ENCODE results near the gene ASXL2.
"Not testable (repeated sequence)": the region's sequence is repeated elsewhere in the genome, so short reads cannot be mapped to it uniquely, and the experiment has no call there.

The ASXL2 gene

DNA sequence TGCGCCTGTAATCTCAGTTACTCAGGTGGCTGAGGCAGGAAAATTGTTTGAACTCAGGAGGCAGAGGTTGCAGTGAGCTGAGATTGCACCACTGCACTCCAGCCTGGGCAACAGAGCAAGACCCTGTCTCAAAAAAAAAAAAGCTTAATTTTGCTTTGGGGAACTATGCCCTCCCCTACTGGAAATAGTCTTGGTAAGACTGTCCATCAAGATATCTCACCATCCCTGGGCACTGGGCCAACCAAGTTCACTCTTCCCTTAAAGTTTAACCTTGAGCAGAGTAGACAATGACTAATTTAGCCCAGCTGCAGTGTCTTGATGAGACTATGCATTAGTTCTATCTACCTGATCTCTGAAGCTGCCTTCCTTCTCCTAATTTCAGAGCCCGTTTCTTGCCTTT is 44.7 kb downstream of the ASXL2 start:
- DNase-seq (ENCODE audit: low read depth in 2 of 2): peak in 1 of 2 donors; percentile 19

DNA sequence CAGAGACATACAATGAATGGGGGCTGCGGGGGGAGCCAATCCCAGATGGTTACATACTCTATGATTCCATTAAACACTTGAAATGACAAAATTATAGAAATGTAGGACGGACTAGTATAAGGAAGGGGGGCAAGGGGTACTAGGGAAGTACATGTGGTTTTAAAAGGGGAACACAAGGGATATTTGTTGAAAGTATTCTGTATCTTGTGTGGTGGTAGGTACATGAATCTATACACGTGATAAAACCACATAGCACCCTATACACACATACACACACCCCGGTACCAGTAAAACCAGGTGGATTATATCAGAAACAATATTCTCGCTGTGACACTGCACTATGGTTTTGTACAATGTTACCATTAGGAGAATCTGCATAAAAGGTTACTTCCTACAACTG is 45.4 kb downstream of the ASXL2 start:
- no peak for DNase-seq (ENCODE audit: low read depth in 2 of 2)

DNA sequence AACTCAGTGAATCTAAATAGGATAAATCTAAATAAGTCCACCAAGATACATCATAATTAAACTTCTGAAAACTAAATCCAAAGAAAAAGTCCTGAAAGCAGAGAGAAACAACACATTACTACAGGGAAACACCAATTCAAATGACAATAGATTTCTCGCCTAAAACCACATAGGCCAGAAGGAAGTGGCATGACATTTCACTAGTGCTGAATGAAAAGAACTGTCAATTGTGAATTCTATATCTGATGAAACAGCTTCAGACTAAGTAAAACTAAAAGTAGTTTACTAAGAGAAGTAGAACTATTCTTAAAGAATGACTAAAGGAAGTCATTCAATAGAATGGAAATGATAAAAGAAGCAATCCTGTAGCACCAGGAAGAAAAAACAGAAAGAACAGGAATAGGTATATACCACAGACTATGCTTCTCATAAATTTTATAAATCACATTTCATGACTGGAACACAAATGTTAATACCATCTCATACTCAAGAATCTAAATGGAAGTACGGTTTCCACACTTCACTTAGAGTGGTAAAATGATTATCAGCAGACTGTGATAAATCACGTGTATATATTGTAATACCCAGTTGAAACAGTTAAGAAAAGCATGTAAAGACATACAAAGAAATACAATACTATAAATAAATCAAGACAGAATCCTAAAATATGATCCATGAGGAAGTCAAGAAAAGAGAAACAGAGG is 46.4 kb downstream of the ASXL2 start:
- DNase-seq (ENCODE audit: low read depth in 2 of 2): no peak

DNA sequence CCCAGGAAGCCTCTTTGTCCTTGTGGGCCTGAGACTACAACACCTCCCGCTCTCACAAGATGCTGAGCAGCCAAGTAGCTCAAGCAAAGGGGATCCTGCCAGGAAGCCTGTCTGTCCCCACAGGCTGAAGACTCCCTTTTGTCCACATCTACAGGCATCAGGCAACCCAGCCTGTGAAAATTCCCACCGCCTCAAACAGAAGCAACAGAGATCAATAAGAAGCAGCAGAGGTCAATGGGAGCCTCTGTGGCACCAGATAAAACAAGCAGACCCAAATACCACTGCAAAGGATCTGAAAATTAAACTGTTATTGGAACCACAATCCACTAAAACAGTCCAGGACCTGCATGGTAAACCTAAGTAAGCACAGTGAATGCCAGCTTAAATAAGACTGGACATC is 48.5 kb downstream of the ASXL2 start:
- no peak for DNase-seq (ENCODE audit: low read depth in 2 of 2)

DNA sequence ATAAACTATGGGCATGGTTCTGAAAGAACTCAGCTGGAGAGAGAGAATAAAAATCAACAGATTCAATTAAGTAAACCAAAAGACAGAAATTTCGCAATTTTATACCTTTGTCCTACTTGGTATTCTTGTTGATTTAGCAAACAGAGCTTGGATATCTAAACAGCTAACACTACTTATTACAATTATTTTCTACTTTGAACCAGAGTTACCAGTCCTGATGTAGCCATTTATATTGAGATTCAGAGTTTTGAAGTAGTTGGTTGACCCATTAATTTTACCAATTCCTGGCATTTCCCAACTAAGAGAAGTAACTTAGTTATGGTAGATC is 48.9 kb downstream of the ASXL2 start:
- no peak for DNase-seq (ENCODE audit: low read depth in 2 of 2)

DNA sequence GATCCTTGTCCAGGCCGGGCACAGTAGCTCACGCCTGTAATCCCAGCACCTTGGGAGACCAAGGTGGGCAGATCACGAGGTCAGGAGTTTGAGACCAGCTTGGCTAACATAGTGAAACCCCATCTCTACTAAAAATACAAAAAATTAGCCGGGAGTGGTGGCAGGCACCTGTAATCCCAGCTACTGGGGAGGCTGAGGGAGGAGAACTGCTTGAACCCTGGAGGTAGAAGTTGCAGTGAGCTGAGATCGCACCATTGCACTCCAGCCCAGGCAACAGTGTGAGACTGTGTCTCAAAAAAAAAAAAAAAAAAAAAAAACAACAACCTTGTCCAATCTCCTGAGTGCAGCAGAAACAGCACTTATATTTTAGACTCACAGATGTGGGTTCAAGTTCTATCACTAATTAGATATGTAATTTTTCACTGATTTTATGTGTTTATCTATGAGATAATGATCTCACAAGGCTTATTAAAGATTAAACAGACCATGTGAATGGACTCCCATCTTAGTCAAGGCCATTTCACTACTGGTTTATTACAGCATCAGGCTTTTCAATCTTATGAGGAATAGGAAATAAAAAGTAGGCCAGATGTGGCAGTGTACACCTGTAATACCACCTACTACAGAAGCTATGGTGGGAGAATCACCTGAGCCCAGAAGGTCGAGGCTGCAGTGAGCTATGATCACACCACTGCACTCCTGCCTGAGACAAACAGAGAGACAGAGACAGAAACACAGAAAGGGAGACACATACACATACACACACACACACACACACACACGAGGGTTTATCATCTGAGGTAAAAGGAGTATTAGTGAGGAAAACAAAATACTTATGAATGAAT is 49.5 kb downstream of the ASXL2 start:
- DNase-seq (ENCODE audit: low read depth in 2 of 2): not testable (repeated sequence)

DNA sequence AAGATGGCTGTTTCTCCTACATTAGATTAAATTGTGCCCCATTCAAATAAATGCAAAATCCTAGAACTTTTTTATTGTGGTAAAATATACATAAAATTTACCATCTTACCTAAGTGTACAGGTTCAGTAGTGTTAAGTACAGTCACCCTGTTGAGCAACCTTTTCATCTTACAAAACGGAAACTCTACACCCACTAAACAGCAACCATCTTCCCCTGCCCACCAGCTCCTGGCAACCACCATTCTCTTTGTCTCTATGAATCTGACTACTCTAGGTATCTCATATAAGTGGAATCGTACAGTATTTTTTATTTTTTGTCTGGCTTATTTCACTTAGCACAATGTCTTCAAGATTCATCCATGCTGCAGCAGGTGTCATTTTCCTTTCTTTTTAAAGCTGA is 53.0 kb downstream of the ASXL2 start:
- DNase-seq (ENCODE audit: low read depth in 2 of 2): peak; percentile 27 to 33

DNA sequence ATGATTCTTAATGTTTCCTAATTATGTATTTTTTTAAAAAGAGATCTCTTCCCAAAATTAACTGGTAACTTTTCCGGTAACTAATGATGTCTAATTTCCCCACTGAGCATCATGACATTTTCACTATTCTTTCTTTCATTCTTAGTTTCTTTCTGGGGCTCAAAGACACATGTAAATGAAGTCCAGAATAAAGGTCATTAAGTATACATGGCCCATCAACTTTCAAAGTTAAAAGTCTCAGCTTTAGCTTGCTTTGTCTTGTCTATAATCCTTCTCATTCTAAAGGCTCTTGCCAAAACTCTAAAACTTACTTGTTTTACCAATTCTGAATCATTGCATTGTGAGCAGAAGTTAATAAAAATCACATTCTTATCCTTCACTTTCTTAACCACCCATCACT is 53.6 kb downstream of the ASXL2 start:
- DNase-seq (ENCODE audit: low read depth in 2 of 2): no peak

DNA sequence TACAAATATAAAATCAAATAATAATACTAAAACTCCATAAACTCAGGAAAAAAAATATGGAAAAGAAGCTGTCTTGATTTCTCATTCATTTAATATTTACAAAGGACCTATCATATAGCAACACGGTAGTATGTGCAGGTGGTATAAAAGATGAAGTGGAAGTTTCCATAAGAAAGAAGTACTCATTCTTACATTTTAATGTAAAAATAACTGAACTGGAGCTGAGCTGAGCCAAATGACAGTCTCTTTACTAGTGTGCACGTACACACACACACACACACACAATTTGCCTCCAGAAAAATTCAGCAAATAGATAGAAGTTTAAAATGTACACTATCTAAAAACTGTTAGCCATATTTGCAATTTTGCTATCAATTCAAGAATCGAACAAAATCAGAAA is 54.1 kb downstream of the ASXL2 start:
- no peak for DNase-seq (ENCODE audit: low read depth in 2 of 2)

DNA sequence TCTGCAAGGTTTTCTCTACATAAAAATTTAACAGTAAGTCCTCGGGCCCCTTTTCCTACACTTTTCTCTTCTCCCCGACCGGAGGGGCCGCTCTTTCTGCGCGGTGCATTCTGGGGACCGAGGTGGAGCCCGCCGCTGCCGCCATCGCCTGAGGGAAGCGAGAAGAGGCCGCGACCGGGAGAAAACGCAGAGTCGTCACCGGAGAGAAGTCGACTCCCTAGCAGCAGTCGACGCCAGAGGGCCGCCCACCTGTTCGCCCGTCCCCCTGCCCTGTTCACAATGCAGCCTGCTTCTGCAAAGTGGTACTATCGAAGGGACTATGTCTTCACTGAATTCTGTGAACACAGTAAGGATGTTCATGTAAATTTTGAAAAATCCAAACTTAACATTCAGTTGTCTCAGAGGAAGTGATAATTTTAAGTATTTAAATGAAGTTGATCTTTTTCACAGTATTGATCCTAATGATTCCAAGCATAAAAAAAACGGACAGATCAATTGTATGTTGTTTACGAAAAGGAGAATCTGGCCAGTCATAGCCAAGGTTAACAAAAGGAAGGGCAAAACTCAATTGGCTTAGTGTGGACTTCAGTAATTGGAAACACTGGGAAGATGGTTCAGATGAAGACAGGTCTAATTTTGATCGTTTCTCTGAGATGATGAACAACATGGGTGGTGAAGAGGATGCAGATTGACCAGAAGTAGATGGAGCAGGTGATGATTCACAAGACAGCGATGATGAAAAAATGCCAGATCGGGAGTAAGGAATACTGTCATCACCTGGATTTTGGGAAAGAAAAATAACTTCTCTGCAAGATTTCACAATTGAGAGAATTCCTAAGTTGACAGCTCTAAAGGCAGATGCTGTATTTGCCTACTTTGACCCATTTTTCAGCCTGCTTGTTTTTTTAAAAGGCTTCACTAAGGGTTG is 55.8 kb downstream of the ASXL2 start:
- peak; percentile 32 to 38 for DNase-seq (ENCODE audit: low read depth in 2 of 2)

DNA sequence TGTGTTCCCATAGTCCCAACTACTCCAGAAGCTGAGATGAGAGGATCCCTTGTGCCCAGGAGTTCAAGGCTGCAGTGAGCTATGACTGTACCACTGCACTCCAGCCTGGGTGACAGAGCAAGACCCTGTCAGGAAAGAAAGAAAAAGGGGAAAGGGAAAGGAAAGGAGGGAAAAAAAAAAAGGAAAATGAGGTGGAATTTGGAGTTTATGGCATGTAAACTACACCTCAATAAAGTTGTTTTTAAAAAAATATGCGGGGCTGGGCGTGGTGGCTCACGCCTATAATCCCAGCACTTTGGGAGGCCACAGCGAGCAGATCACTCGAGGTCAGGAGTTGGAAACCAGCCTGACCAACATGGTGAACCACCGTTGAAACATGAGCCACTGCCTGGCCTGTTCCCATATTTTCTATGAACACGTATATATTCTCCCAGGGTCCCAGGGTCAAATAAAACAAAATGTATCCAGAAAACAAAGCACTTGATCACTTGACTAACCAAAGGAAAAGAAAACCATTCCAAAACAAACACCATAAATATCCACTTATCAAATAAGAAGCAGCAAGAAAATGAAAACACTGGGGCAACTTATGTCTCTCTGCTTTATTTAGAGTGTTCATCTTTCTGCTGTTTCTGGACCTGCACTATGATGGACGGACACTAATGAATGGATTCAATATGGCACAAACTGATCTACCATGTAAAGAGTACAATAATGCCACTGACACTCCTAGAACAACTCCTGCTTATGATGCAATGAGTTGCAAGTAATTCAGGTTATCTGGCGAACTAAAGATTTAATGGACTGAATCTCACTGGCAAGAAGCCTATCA is 56.8 kb downstream of the ASXL2 start:
- no peak for DNase-seq (ENCODE audit: low read depth in 2 of 2)

DNA sequence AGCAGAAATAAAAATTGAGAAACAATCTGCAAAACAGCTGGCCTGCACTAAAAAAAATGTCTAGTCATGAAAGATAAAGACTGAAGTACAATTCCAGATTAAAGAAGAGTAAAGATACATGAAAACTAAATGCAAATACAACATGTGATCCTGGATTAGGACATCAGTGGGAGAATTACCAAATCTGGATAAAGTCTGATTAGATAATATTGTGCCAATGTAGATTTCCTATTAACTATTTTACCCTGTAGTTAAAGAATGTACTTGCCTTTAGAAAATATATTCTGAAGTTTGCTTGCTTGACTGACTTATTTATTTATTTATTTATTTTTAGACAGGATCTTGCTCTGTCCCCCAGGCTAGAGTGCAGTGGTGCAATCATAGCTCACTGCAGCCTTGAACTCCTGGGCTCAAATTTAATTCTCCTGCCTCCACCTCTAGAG is 58.7 kb downstream of the ASXL2 start:
- no peak for DNase-seq (ENCODE audit: low read depth in 2 of 2)

DNA sequence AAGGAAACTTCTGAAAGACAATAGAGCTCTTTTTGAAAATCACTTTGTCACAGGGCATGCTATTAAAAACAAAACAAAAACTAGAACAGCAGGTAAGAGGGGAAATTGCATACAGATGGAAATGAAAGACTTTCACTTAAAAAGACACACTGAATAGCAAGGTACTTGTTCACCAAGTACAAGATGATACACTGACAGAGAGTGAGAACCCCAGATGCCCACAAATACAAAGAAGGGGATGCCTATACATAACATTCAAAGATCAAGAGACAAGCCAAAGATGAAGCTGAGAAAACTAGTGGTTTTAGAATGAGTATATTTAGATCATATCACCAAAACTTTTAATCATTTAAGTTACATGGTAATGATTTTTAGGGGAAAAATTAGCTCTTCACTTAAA is 60.7 kb downstream of the ASXL2 start:
- DNase-seq (ENCODE audit: low read depth in 2 of 2): no peak

DNA sequence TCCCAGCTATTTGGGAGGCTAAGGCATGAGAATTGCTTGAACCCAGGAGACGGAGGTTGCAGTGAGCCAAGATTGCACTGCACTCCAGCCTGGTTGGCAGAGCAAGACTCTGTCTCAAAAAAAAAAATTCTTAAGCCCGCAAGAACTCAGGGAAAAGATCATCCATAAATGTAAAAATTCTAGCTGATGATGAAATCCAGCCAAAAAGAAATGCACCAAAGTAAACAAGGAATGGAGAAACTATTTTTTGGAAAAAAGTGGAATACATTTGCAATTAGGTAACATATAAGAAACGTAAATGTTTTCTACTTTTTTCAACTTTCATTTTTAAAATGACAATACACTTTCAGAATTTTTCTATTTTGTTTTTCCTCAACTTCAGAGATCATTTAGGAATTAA is 61.3 kb downstream of the ASXL2 start:
- no peak for DNase-seq (ENCODE audit: low read depth in 2 of 2)

DNA sequence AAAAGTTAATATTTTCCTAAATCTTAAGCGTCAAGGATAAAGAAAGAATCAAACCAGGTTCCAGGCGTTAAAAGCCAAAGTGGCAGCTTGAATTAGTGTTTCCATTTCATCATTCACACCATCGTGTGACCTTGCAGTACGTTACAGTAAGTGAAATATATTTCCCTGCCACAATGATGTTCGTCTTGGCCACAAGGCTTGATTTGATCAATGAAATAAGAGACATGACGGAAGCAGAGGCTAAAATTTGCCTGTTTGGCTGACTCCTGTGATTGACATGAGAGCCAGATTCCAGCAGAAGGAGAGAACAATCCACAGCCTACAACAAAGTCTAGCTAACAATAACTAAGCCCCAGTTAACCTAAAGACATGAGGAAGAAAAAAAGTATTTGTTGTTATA is 62.0 kb downstream of the ASXL2 start:
- no peak for DNase-seq (ENCODE audit: low read depth in 2 of 2)

DNA sequence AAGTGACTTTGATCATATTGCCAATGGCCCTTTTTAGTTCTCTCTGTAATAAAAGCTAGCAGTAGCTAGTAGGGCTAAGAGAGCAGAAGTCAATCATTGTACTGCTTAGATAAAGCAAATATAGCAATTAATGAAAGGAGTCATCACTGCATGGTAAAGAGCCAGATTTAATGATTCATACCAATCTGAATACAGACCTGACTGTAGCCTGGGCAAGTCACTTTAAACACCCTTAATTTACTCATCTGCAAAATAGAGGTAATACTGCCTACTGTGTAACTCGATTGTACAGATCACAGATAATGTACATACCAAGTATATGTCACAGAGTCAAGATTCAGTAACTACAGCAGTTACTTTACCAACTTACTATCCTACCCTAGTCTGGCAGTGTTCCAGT is 63.6 kb downstream of the ASXL2 start:
- DNase-seq (ENCODE audit: low read depth in 2 of 2): no peak

DNA sequence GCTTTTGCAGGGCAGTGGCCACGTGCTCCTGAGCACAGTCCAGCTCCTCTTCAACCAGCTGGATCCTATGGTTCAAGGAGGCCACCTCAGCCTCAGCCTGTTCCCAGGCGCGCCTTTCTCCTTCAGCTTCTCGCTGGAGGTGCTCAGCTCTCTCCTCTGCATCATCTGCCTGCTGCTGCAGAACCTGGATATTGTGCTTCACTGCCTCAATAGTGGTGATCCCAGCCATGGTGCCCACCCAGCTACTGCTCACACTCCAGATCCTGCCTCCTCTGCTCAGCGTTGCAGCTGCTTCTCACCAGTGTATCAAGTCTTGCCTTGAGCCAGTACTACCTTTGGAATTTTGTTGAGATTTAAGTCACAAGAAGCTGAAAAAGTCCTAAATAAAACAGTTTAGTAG is 67.9 kb downstream of the ASXL2 start:
- DNase-seq (ENCODE audit: low read depth in 2 of 2): no peak

DNA sequence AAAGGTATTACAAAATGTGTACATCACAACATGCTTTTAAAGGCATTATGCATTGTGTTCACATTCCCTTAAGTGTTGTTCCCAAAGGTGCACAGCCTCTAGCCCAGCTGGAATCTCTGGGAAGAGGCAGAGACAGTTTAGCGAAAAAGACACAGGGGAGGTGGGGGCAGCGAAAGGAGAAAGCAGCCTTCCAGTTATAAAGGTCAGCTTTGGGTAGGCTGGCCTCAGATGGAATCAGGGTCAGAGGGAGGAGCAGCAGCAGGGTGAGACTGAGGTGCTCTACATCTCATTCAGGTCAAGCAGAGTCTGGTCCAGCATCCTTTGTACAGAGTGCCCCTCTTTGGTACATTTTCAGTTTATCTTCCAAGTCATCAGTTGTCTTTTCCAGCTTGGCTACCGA is 68.6 kb downstream of the ASXL2 start:
- DNase-seq (ENCODE audit: low read depth in 2 of 2): no peak

DNA sequence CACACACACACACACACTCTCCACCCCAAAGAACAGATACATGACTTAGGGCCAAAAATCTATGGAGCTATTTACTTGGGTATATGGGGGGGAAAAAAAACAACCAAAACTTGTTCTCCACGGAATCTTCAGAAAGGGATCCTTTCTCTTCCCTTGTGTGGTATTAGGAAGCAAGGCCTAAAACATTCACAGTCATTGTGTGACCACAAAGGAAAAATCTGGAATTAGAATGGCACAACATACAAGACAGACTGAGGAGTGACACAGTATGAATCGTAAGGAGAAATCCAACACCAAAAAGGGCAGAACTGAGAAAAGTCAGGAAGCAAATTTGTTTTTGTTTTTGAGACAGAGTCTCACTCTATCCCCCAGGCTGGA is 70.3 kb downstream of the ASXL2 start:
- no peak for DNase-seq (ENCODE audit: low read depth in 2 of 2)

DNA sequence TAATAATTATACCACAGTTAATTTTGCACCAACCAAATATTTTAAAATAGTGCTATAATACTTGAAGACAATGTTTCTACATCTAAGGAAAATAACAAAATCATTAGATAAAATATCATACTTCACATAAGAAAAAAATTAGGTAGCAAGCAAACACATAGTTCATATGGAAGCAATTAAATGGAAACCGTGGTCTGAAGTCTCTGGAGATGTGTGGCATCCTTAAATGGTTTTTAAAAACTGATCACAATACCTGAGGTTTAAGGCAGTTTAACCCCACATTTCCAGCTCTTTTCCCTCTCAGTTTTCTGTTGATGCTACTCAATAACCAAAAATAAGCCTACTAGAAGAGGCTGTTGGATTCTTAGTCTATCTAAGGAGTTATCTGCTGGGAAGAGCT is 71.3 kb downstream of the ASXL2 start:
- DNase-seq (ENCODE audit: low read depth in 2 of 2): no peak

DNA sequence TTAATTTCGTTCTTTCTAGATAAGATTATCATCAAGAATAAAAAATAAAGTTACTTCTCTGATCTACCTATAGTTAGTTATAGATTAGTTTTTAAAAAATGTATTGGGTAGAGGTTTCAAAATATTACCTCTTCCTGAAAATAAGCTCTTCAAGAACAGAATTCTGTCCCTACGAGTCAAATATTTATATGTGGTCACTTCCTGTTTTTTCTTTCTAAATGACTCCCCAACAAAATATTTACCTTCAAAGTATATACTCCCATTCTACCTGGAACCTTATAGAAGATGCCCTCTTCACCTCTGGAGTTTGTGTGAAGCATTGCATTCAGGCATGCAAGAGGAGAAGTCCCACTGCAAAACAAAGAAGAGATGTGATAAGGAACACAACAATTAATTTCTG is 72.3 kb downstream of the ASXL2 start:
- DNase-seq (ENCODE audit: low read depth in 2 of 2): no peak

DNA sequence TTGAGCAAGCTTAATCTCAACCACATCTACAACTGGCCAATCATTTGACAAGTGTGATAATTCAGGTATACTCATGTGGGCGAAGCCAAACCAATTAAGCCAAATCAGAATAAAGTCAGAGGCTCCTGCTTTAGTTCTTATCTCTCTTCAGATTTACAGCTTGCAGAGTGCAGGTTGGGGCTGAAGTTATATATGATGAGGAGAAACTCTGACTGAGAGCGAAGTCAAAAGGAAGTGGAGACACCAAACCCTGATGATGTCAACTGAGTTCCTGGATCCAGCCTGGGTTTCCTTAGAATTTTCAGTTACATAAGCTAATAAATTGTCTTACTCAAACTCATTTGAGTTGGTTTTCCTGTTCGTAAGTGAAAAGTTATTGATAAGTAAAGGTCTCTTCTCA is 73.9 kb downstream of the ASXL2 start:
- DNase-seq (ENCODE audit: low read depth in 2 of 2): no peak

All from activated CD4-positive, alpha-beta T cell treated with anti-CD3 and anti-CD28 coated beads for 24 hours (primary cell).